Neutrophil (primary cell): ENCODE data around the gene ITGA2B.
A peak's percentile ranks its signal among the peaks of the same experiment; 100 is the strongest.

Source experiments
- H3K27ac ChIP-seq: fragments of 200-600 bp; sonication (generic); 2 replicates; pipeline ENCODE4 v1.5.1; 2016; ENCODE audit warnings: mild to moderate bottlenecking, moderate library complexity
- H3K27me3 ChIP-seq: fragments of 200-600 bp; sonication (generic); 2 replicates; pipeline ENCODE4 v1.6.0; 2016; ENCODE audit warnings: mild to moderate bottlenecking
- H3K36me3 ChIP-seq: fragments of 200-600 bp; sonication (generic); 2 replicates; pipeline ENCODE4 v1.5.1; 2017
- H3K4me1 ChIP-seq, 2 experiments: fragments of 200-600 bp in 1 of 2; sonication (generic) in 1 of 2; 1 replicate in 1 of 2; 2 replicates in 1 of 2; pipeline versions ENCODE4 v1.5.1 to v1.6.1; 2013 to 2016; ENCODE audit warnings: low read depth in 1 of 2, low read length in 1 of 2, mild to moderate bottlenecking in 1 of 2, moderate library complexity in 1 of 2; ENCODE audit not compliant: control insufficient read depth in 1 of 2, insufficient read depth in 1 of 2
- H3K4me3 ChIP-seq, 2 experiments: fragments of 200-600 bp in 1 of 2; sonication (generic) in 1 of 2; 1 replicate in 1 of 2; 2 replicates in 1 of 2; pipeline ENCODE4 v1.5.1; 2013 to 2016; ENCODE audit warnings: low read depth in 1 of 2, low read length in 1 of 2, mild to moderate bottlenecking in 1 of 2, moderate library complexity in 1 of 2
- H3K9me3 ChIP-seq: fragments of 200-600 bp; sonication (generic); 2 replicates; pipeline ENCODE4 v1.5.1; 2016
- CTCF ChIP-seq: fragments of 200-600 bp; sonication (generic); IDR thresholded peaks from 2 replicates; pipeline ENCODE4 v1.5.1; 2016; ENCODE audit warnings: antibody characterized with exemption

Gene ITGA2B

GRCh38 chr17:44338702-44339101 lies 50.7 kb downstream of the ITGA2B start:
- no peak for TF ChIP-seq CTCF
- no peak overlapping the region for H3K4me3 ChIP-seq
- H3K4me1 ChIP-seq: peaks cover 75 to 79% of the 10 kb centered on the region in 2 experiments
- no peaks in the 10 kb centered on the region for H3K36me3 ChIP-seq
- H3K27ac ChIP-seq: peak overlapping the region; percentile 61
- H3K9me3 ChIP-seq: no peaks in the 10 kb centered on the region
- no peaks in the 10 kb centered on the region for H3K27me3 ChIP-seq

GRCh38 chr17:44335968-44336367 lies 53.5 kb downstream of the ITGA2B start:
- no peak for TF ChIP-seq CTCF
- H3K27ac ChIP-seq: peak overlapping the region; percentile 86
- no peak overlapping the region for H3K4me3 ChIP-seq
- H3K4me1 ChIP-seq: peaks cover 86 to 88% of the 10 kb centered on the region in 2 experiments
- H3K27me3 ChIP-seq: no peaks in the 10 kb centered on the region
- H3K36me3 ChIP-seq: no peaks in the 10 kb centered on the region
- H3K9me3 ChIP-seq: no peaks in the 10 kb centered on the region

GRCh38 chr17:44335564-44335963 lies 53.9 kb downstream of the ITGA2B start:
- H3K4me1 ChIP-seq: peaks cover 84 to 88% of the 10 kb centered on the region in 2 experiments
- no peaks in the 10 kb centered on the region for H3K36me3 ChIP-seq
- no peak overlapping the region for H3K4me3 ChIP-seq
- H3K9me3 ChIP-seq: no peaks in the 10 kb centered on the region
- no peak for TF ChIP-seq CTCF
- peak overlapping the region; percentile 86 for H3K27ac ChIP-seq
- no peaks in the 10 kb centered on the region for H3K27me3 ChIP-seq

GRCh38 chr17:44334727-44335126 lies 54.7 kb downstream of the ITGA2B start:
- H3K4me1 ChIP-seq: peaks cover 83 to 87% of the 10 kb centered on the region in 2 experiments
- peak overlapping the region; percentile 86 for H3K27ac ChIP-seq
- no peak for TF ChIP-seq CTCF
- no peaks in the 10 kb centered on the region for H3K27me3 ChIP-seq
- no peaks in the 10 kb centered on the region for H3K9me3 ChIP-seq
- no peak overlapping the region for H3K4me3 ChIP-seq
- no peaks in the 10 kb centered on the region for H3K36me3 ChIP-seq

- TF ChIP-seq CTCF: no peak
- no peaks in the 10 kb centered on the region for H3K27me3 ChIP-seq
- H3K27ac ChIP-seq: peak overlapping the region; percentile 86
- peak overlapping the region in 1 of 2 experiments; percentile 43 for H3K4me3 ChIP-seq
- peaks cover 80 to 84% of the 10 kb centered on the region in 2 experiments for H3K4me1 ChIP-seq
- no peaks in the 10 kb centered on the region for H3K9me3 ChIP-seq
- no peaks in the 10 kb centered on the region for H3K36me3 ChIP-seq
These were observed 55.1 kb downstream of the ITGA2B start for GRCh38 chr17:44334315-44334714.

- Histone ChIP-seq H3K27ac (peak overlapping the region; percentile 86), H3K36me3 (no peaks in the 10 kb centered on the region), H3K4me3 (peak overlapping the region in 1 of 2 experiments; percentile 43), H3K9me3 (no peaks in the 10 kb centered on the region), H3K27me3 (no peaks in the 10 kb centered on the region), H3K4me1 (peaks cover 70 to 74% of the 10 kb centered on the region in 2 experiments)
- TF ChIP-seq CTCF: no peak
These were observed 56.1 kb downstream of the ITGA2B start for GRCh38 chr17:44333371-44333770.
